ENCODE measurements around the gene SLC6A19.
"Not testable (repeated sequence)": the region's sequence is repeated elsewhere in the genome, so short reads cannot be mapped to it uniquely, and the experiment has no call there.

DNA sequence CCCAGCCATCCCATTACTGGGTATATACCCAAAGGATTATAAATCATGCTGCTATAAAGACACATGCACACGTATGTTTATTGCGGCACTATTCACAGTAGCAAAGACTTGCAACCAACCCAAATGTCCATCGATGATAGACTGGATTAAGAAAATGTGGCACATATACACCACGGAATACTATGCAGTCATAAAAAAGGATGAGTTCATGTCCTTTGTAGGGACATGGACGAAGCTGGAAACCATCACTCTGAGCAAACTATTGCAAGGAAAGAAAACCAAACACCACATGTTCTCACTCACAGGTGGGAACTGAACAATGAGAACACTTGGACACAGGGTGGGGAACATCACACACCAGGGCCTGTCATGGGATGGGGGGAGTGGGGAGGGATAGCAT is 66.1 kb downstream of the SLC6A19 start:
- TF ChIP-seq, protein P1, sequence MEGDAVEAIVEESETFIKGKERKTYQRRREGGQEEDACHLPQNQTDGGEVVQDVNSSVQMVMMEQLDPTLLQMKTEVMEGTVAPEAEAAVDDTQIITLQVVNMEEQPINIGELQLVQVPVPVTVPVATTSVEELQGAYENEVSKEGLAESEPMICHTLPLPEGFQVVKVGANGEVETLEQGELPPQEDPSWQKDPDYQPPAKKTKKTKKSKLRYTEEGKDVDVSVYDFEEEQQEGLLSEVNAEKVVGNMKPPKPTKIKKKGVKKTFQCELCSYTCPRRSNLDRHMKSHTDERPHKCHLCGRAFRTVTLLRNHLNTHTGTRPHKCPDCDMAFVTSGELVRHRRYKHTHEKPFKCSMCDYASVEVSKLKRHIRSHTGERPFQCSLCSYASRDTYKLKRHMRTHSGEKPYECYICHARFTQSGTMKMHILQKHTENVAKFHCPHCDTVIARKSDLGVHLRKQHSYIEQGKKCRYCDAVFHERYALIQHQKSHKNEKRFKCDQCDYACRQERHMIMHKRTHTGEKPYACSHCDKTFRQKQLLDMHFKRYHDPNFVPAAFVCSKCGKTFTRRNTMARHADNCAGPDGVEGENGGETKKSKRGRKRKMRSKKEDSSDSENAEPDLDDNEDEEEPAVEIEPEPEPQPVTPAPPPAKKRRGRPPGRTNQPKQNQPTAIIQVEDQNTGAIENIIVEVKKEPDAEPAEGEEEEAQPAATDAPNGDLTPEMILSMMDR (conservative IDR thresholded peaks at IDR 0.05; ENCODE audit: low read depth, low read length) = not testable (repeated sequence)
- TF ChIP-seq EZH2 (IDR thresholded peaks at IDR 0.05; ENCODE audit: low read length, unreplicated experiment); EZH2phosphoT487 (IDR thresholded peaks at IDR 0.05; ENCODE audit: borderline replicate concordance, low read length): not testable (repeated sequence)
